Fibroblast of pulmonary artery (primary cell): ENCODE data around the gene KLF14.
"Not testable (repeated sequence)": the region's sequence is repeated elsewhere in the genome, so short reads cannot be mapped to it uniquely, and the experiment has no call there.

Source experiments
- DNase-seq: peaks from one replicate; pipeline ENCODE4 v3.0.0-alpha.2; 2010; ENCODE audit warnings: low read depth
- H3K4me3 ChIP-seq: replicated peaks from 2 replicates; pipeline ENCODE4 v1.5.1; 2011; ENCODE audit warnings: low read depth, mild to moderate bottlenecking, control low read depth, low read length, moderate library complexity
- TF ChIP-seq, protein P1 (sequence below): IDR thresholded peaks from 2 replicates; pipeline ENCODE4 v1.5.1; 2011; ENCODE audit warnings: mild to moderate bottlenecking, control low read depth, low read length, inconsistent platforms; ENCODE audit errors: missing control alignments

The KLF14 gene

DNA sequence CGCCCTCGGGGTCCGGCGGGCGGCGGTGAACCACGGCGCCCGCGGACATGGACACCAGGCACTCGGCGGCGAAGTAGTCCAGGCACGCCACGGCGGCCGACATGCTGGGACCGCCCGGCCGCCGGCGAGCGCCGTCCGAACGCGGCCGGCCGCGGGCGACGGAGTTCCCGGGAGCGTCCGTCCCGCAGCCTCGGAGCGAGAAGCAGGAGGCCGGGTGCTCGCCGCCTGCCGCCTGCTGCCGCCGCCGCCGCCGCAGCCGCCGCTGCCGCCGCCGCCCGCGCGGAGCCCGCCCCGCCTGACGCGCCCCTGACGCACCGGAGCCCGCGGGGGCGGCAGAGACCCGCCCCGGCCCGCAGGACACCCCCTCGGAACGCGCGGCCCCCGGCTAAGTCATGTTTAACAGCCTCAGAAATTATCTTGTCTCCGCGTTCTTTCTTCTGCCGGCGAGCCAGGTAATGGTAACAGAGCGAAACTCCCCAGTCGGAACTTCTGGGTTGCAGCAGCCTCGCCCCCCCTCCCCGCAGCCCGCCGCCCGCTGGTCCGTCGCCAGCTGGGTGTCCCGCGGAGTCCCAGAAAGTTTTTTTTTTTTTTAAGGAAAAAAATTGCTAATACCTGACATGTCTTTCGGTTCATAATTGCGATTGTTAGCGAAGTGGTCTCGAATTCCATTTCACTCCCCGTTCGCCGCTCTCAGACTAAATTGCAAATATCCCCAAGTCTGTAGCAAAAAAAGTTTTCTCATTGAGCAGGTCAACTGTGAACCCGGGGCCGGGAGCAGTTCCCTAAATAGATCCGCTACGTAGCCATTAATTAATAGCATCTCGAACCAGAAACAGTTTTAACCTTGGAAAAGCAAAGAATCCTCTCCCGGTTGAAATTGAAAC, at the start of gene KLF14:
TSS of gene KLF14 (minus strand) at position 277 of the 884 bp plus-strand sequence. CDS start at position 103, 174 bp downstream.
- TF ChIP-seq, protein P1, sequence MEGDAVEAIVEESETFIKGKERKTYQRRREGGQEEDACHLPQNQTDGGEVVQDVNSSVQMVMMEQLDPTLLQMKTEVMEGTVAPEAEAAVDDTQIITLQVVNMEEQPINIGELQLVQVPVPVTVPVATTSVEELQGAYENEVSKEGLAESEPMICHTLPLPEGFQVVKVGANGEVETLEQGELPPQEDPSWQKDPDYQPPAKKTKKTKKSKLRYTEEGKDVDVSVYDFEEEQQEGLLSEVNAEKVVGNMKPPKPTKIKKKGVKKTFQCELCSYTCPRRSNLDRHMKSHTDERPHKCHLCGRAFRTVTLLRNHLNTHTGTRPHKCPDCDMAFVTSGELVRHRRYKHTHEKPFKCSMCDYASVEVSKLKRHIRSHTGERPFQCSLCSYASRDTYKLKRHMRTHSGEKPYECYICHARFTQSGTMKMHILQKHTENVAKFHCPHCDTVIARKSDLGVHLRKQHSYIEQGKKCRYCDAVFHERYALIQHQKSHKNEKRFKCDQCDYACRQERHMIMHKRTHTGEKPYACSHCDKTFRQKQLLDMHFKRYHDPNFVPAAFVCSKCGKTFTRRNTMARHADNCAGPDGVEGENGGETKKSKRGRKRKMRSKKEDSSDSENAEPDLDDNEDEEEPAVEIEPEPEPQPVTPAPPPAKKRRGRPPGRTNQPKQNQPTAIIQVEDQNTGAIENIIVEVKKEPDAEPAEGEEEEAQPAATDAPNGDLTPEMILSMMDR, result no peak
- DNase-seq, result peak; percentile 14
- H3K4me3 ChIP-seq, result peak within 1 kb of the TSS; percentile 57

DNA sequence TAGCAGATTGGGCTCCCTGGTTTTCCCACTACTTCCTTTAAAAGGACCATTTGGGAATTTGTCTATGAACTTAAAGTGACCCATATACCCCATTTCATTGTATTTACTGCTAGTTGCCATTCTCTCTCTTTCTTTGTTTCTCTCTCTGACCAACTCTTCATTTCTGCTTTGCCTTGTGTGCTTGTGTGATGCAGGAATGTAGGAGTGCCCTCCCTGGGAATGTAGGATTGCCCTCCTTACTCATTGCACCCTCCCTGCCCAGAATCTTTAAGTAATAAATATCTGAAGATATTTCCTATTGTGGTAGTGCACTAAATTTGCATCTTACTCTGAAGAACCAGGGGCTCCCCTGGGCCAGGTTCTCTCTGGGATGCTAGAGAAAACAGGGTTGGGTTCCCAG, 47.3 kb upstream of the KLF14 start:
- TF ChIP-seq, protein P1, result no peak
- no peak overlapping the region for H3K4me3 ChIP-seq
- no peak for DNase-seq

DNA sequence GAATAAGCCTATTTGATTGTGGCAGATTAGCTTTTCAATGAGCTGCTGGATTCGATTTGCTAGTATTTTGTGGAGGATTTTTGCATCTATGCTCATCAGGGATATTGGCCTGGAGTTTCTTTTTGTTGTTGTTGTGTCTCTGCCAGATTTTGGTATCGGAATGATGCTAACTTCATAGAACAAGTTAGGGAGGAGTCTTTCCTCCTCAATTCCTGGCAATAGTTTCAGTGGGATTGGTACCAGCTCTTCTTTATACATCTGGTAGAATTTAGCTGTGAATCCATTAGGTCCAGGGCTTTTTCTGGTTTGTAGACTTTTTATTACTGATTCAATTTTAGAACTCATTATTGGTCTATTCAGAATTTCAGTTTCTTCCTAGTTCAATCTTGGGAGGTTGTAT, 43.4 kb upstream of the KLF14 start:
- TF ChIP-seq, protein P1, result no peak
- no peak overlapping the region for H3K4me3 ChIP-seq
- no peak for DNase-seq

DNA sequence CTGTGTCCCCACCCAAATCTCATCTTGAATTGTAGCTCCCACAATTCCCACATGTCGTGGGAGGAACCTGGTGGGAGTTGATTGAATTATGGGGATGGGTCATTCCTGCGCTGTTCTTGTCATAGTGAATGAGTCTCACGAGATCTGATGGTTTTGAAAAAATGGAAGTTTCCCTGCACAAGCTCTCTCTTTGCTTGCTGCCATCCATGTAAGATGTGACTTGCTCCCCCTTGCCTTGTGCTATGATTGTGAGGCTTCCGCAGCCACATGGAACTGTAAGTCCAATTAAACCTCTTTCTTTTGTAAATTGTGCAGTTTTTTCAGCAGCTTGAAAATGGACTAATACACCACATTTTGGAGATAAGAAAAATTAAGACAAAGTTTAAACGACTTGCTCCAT, 38.4 kb upstream of the KLF14 start:
- H3K4me3 ChIP-seq, result not testable (repeated sequence)

DNA sequence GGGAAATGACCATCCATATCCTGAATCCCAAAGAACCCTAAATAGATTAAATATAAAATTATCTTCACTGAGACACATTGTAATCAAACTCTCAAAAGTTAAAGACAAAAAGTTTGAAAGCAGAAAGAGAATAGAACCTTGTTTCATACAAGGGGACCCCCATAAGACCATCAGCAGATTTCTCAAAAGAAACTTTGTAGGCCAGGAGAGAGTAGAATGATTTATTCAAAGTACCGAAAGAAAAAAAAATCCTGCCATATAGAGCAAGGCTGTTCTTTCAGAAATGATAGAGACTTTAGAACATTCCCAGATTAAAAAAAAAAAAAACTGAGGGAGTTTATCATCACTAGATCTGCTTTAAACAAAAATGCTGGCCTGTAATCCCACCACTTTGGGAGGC, 34.8 kb upstream of the KLF14 start:
- no peak overlapping the region for H3K4me3 ChIP-seq
- TF ChIP-seq, protein P1, result no peak
- no peak for DNase-seq

More for the DNA sequence above, 38.4 kb upstream of the KLF14 start:
- not testable (repeated sequence) for DNase-seq

DNA sequence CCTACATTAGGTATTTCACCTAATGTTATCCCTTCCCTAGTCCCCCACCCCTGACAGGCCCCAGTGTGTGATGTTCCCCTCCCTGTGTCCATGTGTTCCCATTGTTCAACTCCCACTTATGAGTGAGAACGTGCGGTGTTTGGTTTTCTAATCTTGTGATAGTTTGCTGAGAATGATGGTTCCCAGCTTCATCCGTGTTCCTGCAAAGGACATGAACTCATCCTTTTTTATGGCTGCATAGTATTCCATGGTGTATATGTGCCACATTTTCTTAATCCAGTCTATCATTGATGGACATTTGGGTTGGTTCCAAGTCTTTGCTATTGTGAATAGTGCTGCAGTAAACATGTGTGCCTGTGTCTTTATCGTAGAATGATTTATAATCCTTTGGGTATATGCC, 30.6 kb upstream of the KLF14 start:
- not testable (repeated sequence) for DNase-seq, H3K4me3 ChIP-seq

DNA sequence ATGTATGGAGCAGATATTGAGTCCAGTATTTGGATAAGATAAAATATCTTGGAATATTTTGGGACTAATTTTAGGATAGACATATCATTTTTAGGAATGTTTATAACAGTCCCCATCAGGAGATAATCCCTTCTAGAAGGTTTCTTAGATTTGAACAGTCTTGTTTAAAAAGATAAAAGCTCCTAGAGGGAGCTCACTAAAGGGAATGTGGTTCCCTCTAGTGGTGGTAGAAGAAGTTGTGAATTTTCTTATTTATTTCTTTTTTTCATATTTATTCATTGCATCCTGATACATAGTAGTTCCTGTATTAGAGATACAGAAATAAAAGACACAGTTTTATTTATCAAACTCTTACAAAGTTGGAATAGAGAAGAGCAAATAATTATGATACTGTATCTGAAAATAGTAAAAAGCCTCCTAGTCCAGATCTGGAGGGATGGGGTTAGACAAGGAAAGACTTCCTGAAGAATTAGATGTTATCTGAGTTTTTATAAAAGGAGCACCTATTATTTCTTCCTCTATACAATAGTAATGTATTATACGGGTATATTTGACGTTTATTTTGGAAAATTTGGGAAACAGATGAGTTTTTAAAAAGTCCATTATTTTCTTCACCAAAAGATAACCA, 24.5 kb upstream of the KLF14 start:
- TF ChIP-seq, protein P1, result peak; percentile 62
- H3K4me3 ChIP-seq, result no peak overlapping the region
- DNase-seq, result peak; percentile 82

DNA sequence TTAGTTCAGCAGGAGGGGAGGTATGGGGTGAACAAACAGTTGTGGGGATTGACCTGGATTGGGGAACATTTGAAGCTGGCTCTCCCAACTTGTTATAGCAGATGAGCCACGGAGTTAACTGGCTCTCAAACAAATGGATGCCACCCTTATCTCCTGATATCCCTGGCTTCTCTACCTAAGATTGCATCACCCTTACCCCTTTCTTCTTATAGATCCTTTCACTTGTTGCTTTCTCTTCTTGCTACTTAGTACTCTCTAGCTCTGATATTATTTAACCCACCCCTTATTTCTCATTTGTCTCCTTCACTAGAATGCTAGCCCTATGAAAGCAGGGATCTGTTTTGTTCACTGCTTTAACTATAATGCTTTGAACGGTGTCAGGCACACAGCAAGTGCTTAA, 22.3 kb upstream of the KLF14 start:
- no peak for DNase-seq
- no peak overlapping the region for H3K4me3 ChIP-seq
- TF ChIP-seq, protein P1, result no peak
